ENCODE measurements around the gene PPP2R2B. TPM values are rescaled to one million over a fixed set of nuclear protein-coding genes. Genes with fewer than 3 reads are reported as not detected.

PPP2R2B gene
- total RNA-seq, 1 experiment from 2014 or later, result not detected

- no peak overlapping the region for H3K27ac ChIP-seq (ENCODE audit: low read depth, low read length, poor library complexity, severe bottlenecking)
- no peaks in the 10 kb centered on the region for H3K9me3 ChIP-seq (ENCODE audit: low read depth, low read length, poor library complexity, severe bottlenecking)
- CTCF ChIA-PET, result no interaction called here
- no TSS peak for BruUV-seq (replicated peaks)
- H3K36me3 ChIP-seq (ENCODE audit: insufficient read depth, low read length, poor library complexity, severe bottlenecking), result no peaks in the 10 kb centered on the region
- H3K4me3 ChIP-seq (ENCODE audit: low read depth, low read length, poor library complexity, severe bottlenecking), result no peak overlapping the region
- H3K27me3 ChIP-seq (replicated peaks; ENCODE audit: insufficient read depth, low read depth, low read length, poor library complexity), result peaks cover 4% of the 10 kb centered on the region
- intact Hi-C loops (cut with micrococcal nuclease; ENCODE audit: unreplicated experiment), result no loop called here
- H3K4me1 ChIP-seq (ENCODE audit: insufficient read depth, low read length, poor library complexity, severe bottlenecking), result no peaks in the 10 kb centered on the region
- no peak for DNase-seq (ENCODE audit: low spot score)
- no peak for TF ChIP-seq CTCF (conservative IDR thresholded peaks at IDR 0.05; ENCODE audit: low read depth, low read length)
- no peak for TF ChIP-seq EZH2 (IDR thresholded peaks at IDR 0.05; ENCODE audit: borderline replicate concordance, low read depth, low read length, poor library complexity, severe bottlenecking)
- POLR2A ChIA-PET (ENCODE audit: low non-redundant PET), result no interaction called here
These were observed 65.0 kb downstream of the PPP2R2B start for GRCh38 chr5:146813346-146814157.

- no peaks in the 10 kb centered on the region for H3K9me3 ChIP-seq (ENCODE audit: low read depth, low read length, poor library complexity, severe bottlenecking)
- TF ChIP-seq CTCF (conservative IDR thresholded peaks at IDR 0.05; ENCODE audit: low read depth, low read length) (no peak), EZH2 (IDR thresholded peaks at IDR 0.05; ENCODE audit: borderline replicate concordance, low read depth, low read length, poor library complexity, severe bottlenecking) (no peak)
- no peaks in the 10 kb centered on the region for H3K36me3 ChIP-seq (ENCODE audit: insufficient read depth, low read length, poor library complexity, severe bottlenecking)
- H3K27ac ChIP-seq (ENCODE audit: low read depth, low read length, poor library complexity, severe bottlenecking), result no peak overlapping the region
- no peak for DNase-seq (ENCODE audit: low spot score)
- no peaks in the 10 kb centered on the region for H3K4me1 ChIP-seq (ENCODE audit: insufficient read depth, low read length, poor library complexity, severe bottlenecking)
- intact Hi-C loops (cut with micrococcal nuclease; ENCODE audit: unreplicated experiment), result no loop called here
- H3K4me3 ChIP-seq (ENCODE audit: low read depth, low read length, poor library complexity, severe bottlenecking), result no peak overlapping the region
- POLR2A ChIA-PET (ENCODE audit: low non-redundant PET), result no interaction called here
- BruUV-seq (replicated peaks), result no TSS peak
- CTCF ChIA-PET, result no interaction called here
- peaks cover 61% of the 10 kb centered on the region for H3K27me3 ChIP-seq (replicated peaks; ENCODE audit: insufficient read depth, low read depth, low read length, poor library complexity)
These were observed 73.5 kb downstream of the PPP2R2B start for GRCh38 chr5:146805081-146805480.

- CTCF ChIA-PET, result no interaction called here
- H3K27me3 ChIP-seq (replicated peaks; ENCODE audit: insufficient read depth, low read depth, low read length, poor library complexity), result peaks cover 79% of the 10 kb centered on the region
- H3K9me3 ChIP-seq (ENCODE audit: low read depth, low read length, poor library complexity, severe bottlenecking), result no peaks in the 10 kb centered on the region
- H3K4me3 ChIP-seq (ENCODE audit: low read depth, low read length, poor library complexity, severe bottlenecking), result no peak overlapping the region
- no TSS peak for BruUV-seq (replicated peaks)
- H3K27ac ChIP-seq (ENCODE audit: low read depth, low read length, poor library complexity, severe bottlenecking), result no peak overlapping the region
- no peaks in the 10 kb centered on the region for H3K4me1 ChIP-seq (ENCODE audit: insufficient read depth, low read length, poor library complexity, severe bottlenecking)
- POLR2A ChIA-PET (ENCODE audit: low non-redundant PET), result no interaction called here
- intact Hi-C loops (cut with micrococcal nuclease; ENCODE audit: unreplicated experiment), result no loop called here
- DNase-seq (ENCODE audit: low spot score), result no peak
- H3K36me3 ChIP-seq (ENCODE audit: insufficient read depth, low read length, poor library complexity, severe bottlenecking), result no peaks in the 10 kb centered on the region
- TF ChIP-seq EZH2 (IDR thresholded peaks at IDR 0.05; ENCODE audit: borderline replicate concordance, low read depth, low read length, poor library complexity, severe bottlenecking), result no peak
- no peak for TF ChIP-seq CTCF (conservative IDR thresholded peaks at IDR 0.05; ENCODE audit: low read depth, low read length)
These were observed 75.5 kb downstream of the PPP2R2B start for GRCh38 chr5:146802945-146803522.
